GM18858 (cell line): ENCODE results near the gene TEX13C.
"Not testable (repeated sequence)": the region's sequence is repeated elsewhere in the genome, so short reads cannot be mapped to it uniquely, and the experiment has no call there.

Experiments used
- ATAC-seq: cut with Tn5 transposase; IDR thresholded peaks from one replicate; pipeline ENCODE4 v1.9.1; 2021; ENCODE audit not compliant: unreplicated experiment

TEX13C gene

DNA sequence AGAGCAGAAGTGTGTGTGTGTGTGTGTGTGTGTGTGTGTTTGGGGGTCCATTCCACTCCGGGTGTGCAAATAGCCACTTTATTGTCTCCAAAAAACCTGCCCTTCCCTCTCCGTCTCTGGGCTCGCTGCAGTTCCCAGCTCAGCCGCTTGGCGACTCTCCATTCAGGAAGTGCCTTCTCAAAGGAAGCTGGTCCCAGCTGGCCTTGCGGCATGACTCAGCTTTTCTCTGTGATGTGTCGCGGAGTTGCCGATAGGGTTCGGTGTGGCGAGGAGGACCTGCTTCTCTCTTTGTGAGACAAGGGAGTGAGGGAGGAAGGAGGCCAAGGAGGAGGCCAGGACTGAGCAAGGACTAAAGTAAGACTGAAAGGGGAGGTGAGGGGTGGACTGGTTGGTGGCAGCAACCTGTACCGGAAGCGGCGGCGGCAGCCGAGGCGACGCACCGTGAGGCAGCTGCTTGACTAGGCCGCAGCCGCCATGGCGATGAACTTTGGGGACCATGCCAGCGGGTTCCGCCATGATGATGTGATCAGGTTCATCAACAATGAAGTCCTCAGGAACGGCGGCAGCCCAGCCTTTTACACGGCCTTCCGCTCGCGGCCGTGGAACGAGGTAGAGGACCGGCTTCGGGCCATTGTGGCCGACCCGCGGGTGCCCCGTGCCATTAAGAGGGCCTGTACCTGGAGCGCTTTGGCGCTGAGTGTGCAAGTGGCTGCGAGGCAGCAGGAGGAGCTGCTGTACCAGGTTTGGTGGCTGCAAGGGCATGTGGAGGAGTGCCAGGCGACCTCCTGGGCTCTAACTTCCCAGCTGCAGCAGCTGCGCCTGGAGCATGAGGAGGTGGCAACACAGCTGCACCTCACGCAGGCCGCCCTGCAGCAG, at the start of gene TEX13C:
Gene TEX13C, plus strand, starts transcription at position 226 of the 876 bp plus-strand sequence. Its CDS starts 249 bp downstream, at position 475.
- no peak for ATAC-seq

DNA sequence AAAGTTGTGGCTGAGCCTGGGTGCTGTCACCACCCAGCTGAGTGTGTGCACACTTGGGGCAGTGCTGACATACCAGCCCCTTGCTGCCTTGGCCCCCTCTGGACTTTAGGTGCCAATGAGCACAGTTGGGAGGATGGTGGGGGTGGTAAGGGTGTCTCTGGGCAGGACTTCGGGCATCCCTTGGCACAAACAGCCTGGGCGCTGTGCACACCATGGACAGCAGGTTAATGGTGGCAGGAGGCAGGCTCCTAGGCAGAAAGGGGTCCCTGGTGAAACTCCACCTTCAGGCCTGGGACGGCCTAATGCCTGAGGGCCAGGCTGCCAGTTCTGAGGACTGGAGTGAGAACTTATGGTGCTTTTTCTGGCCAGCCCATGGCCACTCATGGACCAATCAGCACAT, 32.4 kb upstream of the TEX13C start:
- no peak for ATAC-seq

DNA sequence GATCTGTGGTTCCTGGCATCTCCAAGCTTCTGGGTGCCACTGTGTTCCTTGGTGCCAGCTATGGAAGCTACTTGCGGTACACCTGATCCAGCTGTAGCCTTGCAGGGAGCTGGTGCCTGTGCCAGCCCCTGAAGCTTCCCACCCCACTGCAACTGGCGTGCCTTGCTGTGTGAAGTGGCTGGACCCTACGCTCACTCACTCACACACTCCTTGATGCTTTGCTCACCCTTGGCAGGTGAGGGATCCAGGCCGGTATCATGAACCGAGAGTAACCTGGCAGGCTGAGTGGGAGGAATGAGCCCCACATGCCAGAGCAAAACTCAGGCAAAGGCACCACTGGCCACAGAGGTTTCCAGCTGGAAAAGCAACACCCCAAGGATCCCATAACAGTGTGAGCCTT, 31.3 kb upstream of the TEX13C start:
- ATAC-seq: no peak

DNA sequence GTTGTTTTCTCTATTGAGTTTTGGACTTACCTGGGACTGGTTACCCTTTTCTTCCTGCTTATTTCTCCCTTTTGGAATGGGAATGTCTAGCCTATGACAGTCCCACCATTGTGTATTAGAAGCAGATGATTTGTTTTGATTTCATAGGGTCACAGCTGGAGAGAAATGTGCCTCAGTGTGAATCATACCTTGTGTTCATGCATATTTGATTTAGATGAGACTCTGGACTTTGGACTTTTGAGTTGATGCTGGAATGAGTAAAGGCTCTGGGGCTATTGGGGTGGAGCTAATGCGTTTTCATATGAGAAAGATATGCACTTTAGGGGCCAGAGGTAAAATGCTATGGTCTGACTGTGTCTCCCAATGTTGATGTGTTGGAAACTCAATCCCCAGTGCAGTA, 30.5 kb upstream of the TEX13C start:
- no peak for ATAC-seq

DNA sequence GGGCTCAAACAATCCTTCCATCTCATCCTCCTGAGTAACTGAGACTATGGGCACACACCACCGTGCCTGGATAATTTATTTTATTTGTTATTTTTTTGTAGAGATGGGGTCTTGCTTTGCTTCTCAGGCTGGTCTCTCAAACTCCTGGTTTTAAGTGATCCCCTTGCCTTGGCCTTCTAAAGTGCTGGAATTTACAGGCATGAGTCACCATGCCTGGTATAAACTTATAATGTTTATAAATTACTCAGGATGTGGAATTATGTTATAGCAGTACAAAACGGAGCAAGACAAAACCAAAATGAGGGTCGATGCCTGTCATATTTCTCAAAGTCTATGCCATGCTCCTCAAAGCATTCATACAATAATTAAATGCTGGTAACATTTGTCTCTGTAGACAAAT, 29.8 kb upstream of the TEX13C start:
- no peak for ATAC-seq

DNA sequence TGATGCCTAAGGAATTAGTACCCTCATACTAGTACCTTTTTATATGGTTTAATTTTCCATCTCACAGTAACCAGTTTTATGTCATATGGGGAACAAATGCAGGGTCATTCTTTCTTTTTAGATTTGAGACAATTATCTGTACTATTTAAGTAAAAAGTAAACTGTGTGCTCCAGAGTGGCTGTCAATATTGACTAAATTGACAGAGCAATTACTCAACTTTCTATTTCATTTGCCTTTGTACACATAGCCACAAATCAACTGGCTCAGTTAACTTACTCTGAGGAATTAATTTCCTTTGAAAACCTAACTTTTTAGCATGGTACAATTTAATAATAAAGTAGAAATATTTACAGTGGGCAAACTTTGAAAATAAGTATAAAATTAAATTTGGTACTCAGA, 28.5 kb upstream of the TEX13C start:
- no peak for ATAC-seq

DNA sequence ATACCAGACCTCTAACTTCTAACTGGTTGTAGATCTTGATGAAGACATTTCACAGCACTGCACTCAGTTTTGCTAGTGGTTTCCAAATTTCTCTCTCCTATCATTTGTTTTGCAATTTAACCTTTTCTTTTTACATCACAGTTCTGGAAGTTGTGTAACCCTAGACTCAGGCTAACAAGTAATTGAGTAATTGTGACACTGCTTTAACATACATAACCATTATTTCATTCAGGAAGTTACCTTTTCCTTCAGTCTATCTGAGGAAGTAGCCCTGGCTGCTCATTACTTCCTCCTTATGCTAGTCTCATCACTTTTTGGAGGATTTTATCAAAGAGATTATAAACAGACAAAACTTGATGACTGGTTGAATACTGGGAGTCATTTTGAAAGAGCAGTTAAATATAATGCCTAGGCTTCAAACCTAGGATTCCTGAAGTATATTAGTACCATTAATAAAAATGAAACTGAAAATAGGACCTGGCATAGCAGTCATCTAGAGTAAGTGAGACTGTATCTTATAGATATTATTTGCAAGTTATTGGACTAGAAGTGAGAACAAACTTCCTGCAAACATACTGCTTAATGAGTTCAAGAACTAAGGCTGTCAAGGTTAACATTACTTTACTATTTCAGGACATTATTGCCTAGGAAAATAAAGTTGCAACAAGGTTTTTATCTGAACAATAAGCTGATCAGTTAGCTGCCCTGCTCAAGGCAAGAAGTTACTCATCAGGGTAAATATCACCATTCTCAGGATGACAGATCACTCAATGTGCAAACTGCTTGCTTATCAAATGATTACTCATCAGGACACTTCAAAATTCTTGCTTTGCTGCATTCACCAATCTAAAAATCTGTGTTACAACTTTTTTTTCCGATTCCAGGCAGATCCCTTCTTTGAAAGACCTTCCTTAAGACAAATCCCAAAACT, 25.6 kb upstream of the TEX13C start:
- ATAC-seq: peak; percentile 49

DNA sequence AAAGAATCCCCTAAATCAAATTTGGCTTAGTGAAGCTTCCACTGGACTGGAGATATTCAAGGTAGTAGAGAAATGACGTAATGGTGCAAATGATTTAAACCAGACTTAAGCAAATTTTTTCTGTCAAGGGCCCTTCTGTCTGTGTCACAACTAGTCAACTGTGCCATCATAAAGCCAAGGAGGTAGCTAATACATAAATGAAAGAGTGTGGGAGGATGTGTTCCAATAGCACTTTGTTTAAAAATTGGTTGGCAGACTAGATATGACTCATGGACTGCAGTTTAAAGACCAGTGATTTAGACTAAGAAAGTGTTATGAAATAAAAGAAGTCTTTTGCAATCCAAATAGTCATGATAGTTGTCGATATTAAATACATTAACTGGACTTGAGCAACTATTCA, 24.3 kb upstream of the TEX13C start:
- ATAC-seq: peak; percentile 72

DNA sequence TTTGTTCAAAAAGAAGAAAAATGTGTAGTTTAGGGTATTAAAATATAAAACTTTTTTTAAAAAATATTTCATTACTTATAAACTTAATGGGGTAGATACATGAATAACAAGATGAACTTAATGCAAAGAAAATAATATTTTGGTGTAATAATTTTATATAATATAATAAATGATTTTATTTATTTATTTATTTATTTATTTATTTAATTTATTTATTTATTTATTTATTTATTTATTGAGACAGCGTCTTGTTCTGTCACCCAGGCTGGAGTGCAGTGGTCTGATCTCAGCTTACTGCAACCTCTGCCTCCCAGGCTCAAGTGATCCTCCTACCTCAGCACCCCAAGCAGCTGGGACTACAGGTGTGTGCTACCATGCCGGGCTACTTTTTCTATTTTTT, 20.8 kb upstream of the TEX13C start:
- no peak for ATAC-seq

DNA sequence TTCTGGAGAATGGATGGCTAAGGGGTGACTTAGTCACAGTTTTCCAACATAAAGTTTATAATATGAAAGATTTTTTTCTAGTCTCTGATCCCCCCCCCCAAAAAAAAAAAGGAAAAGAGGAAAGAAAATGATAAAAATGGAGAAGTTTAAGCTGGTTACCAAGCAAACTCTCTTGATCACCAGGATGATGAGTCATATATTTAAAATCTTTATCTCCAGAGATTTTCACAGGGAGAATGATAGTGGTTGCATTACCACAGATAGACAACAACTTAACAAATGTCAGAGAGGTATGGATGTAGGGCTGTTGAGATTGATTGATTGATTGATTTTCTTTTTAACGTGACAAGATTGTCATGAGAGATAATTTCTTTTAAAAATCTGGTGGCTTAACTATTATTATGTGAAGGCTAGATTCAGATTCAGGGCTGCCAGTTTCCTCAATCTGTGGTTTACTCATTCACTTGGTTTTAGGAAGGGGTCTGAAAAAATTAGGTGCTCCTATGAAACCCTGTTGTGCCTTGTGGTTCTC, 13.3 kb upstream of the TEX13C start:
- no peak for ATAC-seq

DNA sequence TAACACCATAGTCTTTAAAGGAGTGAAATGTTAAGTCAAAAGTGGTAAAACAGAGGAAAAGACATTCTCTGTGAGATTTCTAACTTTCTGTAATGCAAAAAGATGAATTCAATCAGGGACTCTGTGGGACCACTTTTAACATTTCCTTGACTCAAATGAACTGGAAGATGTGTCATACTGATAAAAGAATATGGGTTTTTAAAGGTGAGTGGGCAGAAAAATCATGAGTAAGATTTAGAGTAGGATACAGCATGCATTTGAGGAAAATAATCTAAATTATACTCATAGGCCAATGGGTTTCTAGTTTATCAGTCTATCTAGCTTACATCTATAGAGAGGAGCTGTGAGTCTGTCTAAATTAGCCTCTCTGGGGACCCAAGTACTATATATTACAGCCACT, 11.0 kb upstream of the TEX13C start:
- ATAC-seq: no peak

DNA sequence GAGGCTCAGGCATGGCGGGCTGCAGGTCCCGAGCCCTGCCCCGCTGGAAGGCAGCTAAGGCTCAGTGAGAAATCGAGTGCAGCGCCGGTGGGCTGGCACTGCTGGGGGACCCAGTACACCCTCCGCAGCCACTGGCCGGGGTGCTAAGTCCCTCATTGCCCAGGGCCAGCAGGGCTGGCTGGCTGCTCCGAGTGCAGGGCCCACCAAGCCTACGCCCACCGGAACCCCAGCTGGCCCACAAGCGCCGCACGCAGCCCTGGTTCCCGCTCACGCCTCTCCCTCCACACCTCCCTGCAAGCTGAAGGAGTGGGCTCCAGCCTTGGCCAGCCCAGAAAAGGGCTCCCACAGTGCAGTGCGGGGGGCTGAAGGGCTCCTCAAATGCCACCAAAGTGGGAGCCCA, 505 bp upstream of the TEX13C start:
- ATAC-seq: not testable (repeated sequence)

DNA sequence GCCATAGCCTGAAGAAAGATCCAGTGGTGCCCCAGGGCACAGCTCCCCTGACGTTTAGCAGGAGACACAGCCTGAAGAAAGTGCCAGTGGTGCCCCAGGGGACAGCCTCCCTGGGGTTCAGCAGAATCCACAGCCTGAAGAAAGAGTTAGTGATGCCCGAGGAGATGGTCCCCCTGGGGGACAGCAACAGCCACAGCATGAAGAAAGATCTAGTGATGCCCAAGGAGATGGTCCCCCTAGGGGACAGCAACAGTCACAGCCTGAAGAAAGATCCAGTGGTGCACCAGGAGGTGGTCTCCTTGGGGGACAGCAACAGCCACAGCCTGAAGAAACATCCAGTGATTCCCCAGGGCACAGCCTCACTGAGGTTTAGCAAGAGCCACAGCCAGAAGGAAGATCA, 2.8 kb downstream of the TEX13C start:
- no peak for ATAC-seq

DNA sequence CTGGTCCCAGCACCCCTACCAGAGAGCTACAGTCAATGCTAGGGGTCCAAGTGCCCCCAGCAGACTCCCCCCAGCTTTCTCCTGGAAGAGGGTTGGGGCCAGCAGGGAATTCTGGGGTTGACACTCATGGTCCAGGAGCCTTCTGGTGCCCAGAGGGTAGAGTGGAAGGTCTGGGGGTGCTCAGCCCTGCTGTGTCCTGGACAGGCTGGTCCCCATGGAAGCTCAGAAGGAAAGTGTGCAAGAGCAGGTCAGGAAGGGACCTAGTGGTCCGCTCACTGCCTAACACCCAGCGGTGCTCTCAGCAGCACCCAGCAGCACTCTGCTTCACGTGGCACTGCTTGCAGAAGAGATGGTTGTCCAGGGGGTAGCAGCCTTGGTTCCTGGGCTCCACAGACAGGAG, 6.9 kb downstream of the TEX13C start:
- no peak for ATAC-seq

DNA sequence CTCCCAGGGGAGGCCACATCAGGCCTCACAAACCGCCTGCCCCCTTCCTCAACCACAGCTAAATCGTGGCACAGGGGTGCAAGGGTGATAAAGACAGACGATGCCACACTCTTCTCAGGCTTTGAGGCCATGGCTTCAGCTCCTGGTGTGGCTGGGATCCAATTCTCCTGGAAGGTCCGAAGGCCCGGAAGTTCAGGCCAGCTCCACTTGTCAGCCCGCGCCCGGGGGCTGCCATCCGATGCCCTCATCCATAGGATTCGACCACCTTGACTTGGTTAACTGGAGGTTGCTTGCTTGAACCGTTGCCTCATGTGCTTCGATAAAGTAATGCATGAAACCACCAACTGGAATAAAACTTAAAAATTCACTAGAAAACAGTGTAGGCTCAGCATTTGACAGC, 8.2 kb downstream of the TEX13C start:
- no peak for ATAC-seq

DNA sequence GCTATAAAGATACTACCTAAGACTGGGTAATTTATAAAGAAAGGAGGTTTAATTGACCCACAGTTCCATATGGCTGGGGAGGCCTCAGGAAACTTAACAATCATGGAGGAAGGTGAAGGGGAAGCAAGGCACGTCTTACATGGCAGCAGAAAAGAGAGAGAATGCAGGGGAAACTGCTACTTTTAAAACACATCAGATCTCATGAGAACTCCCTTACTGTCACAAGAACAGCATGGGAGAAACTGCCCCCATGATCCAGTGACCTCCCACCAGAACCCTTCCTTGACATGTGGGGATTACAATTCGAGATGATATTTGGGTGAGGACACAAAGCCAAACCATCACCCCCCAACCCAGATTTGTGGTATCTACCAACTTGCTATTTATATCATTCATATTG, 13.9 kb downstream of the TEX13C start:
- no peak for ATAC-seq

DNA sequence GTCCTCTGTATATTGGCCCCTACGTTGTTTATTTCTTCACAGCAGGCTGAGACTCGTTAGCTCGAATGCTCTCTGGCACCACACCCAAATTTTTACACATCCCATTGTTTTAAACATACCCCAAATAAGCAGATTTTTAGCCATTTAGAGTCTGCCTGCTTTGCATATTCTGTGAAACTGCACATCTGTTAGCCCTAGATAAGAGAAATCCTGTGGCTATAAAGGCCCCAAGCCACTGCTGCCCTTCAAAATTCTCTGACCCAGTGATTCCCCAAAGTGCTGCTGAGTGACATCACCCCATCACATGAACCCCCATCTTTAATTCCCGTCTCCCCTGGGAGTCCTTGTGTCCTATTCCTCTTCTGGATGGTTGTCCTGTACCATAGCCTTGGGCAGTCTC, 20.8 kb downstream of the TEX13C start:
- ATAC-seq: no peak

DNA sequence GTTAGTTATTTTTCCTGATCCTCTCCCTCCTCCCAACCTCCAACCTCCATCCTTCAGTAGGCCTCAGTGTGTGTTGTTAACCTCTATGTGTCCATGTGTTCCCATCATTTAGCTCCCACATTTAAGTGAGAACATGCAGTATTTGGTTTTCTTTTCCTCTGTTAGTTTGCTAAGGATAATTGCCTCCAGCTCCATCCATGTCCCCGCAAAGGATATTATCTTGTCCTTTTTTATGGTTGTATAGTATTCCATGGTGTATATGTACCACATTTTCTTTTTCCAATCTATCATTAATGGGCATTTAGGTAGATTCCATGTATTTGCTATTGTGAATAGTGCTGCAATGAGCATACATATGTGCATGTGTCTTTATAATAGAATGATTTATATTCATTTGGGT, 54.5 kb downstream of the TEX13C start:
- no peak for ATAC-seq
